NB4 (cell line): ENCODE results near the gene SLC5A9.

Experiments
- CTCF ChIP-seq: IDR thresholded peaks from one replicate; pipeline ENCODE4 v1.5.1; 2012; ENCODE audit warnings: low read depth, low read length
- POLR2A ChIP-seq: IDR thresholded peaks from 2 replicates; pipeline ENCODE4 v1.6.1; 2011; ENCODE audit warnings: mild to moderate bottlenecking; ENCODE audit not compliant: insufficient read length; ENCODE audit errors: extremely low read depth

- TF ChIP-seq CTCF (no peak), POLR2A (no peak)
Measured at GRCh38 chr1:48217856-48218255, 4.7 kb upstream of the SLC5A9 start.
